Measurements from ENCODE around the gene EPB41.
"Not testable (repeated sequence)": the region's sequence is repeated elsewhere in the genome, so short reads cannot be mapped to it uniquely, and the experiment has no call there.

The EPB41 gene

DNA sequence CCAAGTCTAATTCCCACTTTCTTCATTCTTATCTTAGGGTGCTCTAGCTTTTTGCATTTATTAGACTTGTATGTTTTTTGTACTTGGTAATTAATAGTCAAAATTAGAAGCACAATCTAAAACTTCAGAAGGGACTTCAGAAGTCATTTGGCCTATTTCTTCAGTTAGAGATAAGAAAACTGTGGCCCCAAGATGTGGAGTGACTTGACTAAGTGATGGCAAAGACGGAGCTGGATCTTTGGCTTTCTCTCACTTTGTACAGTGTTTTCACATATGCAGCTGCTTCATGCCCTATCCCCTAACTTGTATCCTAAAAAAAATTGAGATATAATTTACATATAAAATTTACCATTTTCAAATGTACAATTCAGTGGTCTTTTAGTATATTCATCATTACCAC is 21.7 kb downstream of the EPB41 start:
- TF ChIP-seq, protein P1, sequence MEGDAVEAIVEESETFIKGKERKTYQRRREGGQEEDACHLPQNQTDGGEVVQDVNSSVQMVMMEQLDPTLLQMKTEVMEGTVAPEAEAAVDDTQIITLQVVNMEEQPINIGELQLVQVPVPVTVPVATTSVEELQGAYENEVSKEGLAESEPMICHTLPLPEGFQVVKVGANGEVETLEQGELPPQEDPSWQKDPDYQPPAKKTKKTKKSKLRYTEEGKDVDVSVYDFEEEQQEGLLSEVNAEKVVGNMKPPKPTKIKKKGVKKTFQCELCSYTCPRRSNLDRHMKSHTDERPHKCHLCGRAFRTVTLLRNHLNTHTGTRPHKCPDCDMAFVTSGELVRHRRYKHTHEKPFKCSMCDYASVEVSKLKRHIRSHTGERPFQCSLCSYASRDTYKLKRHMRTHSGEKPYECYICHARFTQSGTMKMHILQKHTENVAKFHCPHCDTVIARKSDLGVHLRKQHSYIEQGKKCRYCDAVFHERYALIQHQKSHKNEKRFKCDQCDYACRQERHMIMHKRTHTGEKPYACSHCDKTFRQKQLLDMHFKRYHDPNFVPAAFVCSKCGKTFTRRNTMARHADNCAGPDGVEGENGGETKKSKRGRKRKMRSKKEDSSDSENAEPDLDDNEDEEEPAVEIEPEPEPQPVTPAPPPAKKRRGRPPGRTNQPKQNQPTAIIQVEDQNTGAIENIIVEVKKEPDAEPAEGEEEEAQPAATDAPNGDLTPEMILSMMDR (IDR thresholded peaks at IDR 0.05): no peak
- Histone ChIP-seq H3K27me3 (no peaks in the 10 kb centered on the region), H3K36me3 (no peaks in the 10 kb centered on the region), H3K9me3 (no peaks in the 10 kb centered on the region), H3K27ac (peak overlapping the region; percentile 6), H3K4me1 (ENCODE audit: control insufficient read depth in 1 of 2, insufficient read depth in 1 of 2, low read depth in 1 of 2, low read length in 1 of 2) (no peaks in the 10 kb centered on the region), H3K4me3 (ENCODE audit: low read depth in 1 of 2, low read length in 1 of 2) (no peak overlapping the region)

DNA sequence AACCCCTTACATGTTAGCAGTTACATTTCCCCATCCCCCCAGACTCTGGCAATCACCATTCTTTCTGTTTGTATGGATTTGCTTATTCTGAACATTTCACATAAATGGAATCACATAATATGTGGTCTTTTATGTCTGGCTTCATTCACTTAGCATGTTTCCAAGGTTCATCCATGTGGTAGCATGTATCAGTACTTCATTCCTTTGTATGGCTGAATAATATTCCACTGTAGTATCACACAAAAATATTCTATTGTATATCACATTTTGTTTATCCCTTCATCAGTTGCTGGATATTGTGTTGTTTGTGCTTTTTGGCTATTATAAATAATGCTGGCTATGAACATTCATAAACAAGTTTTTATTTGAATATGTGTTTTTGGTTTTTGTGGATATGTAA is 22.2 kb downstream of the EPB41 start:
- Histone ChIP-seq H3K9me3 (no peaks in the 10 kb centered on the region), H3K27me3 (no peaks in the 10 kb centered on the region), H3K4me1 (ENCODE audit: control insufficient read depth in 1 of 2, insufficient read depth in 1 of 2, low read depth in 1 of 2, low read length in 1 of 2) (no peaks in the 10 kb centered on the region), H3K36me3 (no peaks in the 10 kb centered on the region), H3K4me3 (ENCODE audit: low read depth in 1 of 2, low read length in 1 of 2) (no peak overlapping the region), H3K27ac (no peak overlapping the region)
- TF ChIP-seq, protein P1 (IDR thresholded peaks at IDR 0.05): no peak

DNA sequence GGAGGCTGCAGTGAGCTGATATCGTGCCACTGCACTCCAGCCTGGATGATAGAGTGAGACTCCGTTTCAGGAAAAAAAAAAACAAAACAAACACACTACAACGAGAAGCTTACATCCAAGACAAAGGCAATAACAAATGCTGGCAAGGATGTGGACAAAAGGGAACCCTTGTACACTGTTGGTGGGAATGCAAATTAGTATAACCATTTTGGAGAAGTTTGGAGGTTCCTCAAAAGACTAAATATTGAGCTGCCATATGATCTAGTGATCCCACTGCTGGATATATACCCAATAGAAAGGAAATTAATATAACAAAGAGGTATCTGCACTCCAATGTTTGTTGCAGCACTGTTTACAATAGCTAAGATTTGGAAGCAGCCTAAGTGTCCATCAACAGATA is 29.2 kb downstream of the EPB41 start:
- H3K36me3 ChIP-seq; H3K27me3 ChIP-seq; H3K4me3 ChIP-seq (ENCODE audit: low read depth in 1 of 2, low read length in 1 of 2); H3K9me3 ChIP-seq: not testable (repeated sequence)
- peaks cover 7 to 17% of the 10 kb centered on the region in 2 experiments for H3K4me1 ChIP-seq (ENCODE audit: control insufficient read depth in 1 of 2, insufficient read depth in 1 of 2, low read depth in 1 of 2, low read length in 1 of 2)
- peak overlapping the region; percentile 53 for H3K27ac ChIP-seq

DNA sequence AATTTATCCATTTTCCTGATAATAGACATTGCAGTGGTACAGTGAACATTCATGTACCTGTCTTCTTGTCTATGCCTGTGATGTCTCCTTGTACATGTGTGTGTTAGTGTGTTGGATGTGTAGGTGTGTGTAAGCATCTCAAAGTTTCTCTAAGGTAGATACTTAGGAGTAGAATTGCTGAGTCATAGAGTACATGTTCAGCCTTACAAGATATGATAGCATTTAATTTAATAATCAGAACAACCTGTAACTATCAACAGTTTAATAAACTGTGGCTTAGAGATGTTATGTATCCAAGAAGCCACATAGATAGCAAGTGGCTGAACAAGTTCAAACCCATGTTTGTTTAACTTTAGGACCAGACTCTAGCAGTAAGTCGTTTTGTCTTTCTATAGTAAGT is 35.6 kb downstream of the EPB41 start:
- Histone ChIP-seq H3K4me1 (ENCODE audit: control insufficient read depth in 1 of 2, insufficient read depth in 1 of 2, low read depth in 1 of 2, low read length in 1 of 2) (peaks cover 4 to 10% of the 10 kb centered on the region in 2 experiments), H3K4me3 (ENCODE audit: low read depth in 1 of 2, low read length in 1 of 2) (no peak overlapping the region), H3K9me3 (no peaks in the 10 kb centered on the region), H3K27ac (peak overlapping the region; percentile 35), H3K27me3 (no peaks in the 10 kb centered on the region), H3K36me3 (no peaks in the 10 kb centered on the region)
- TF ChIP-seq, protein P1 (IDR thresholded peaks at IDR 0.05): no peak

DNA sequence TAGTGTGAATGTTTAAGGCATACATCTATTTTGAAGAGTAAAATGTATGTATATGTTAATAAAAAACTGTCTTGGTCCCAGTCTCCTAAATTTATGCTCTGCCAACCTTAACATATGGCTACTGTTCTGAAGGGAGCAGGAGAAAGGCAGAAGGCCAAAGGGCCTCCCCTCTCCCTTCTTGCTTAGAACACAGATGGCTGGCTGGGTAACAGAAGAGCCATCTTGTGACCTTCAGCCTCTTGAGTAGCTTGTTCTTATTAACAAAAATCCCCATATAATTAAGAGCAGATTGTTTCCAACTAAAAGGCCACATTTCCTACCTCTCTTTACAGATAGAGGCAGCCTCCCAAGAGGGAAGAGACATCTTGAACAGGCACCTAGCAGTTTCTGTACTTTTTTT is 36.1 kb downstream of the EPB41 start:
- Histone ChIP-seq H3K4me3 (ENCODE audit: low read depth in 1 of 2, low read length in 1 of 2) (no peak overlapping the region), H3K36me3 (no peaks in the 10 kb centered on the region), H3K27me3 (no peaks in the 10 kb centered on the region), H3K27ac (peak overlapping the region; percentile 35), H3K9me3 (no peaks in the 10 kb centered on the region), H3K4me1 (ENCODE audit: control insufficient read depth in 1 of 2, insufficient read depth in 1 of 2, low read depth in 1 of 2, low read length in 1 of 2) (peaks cover 4 to 10% of the 10 kb centered on the region in 2 experiments)
- TF ChIP-seq, protein P1 (IDR thresholded peaks at IDR 0.05): no peak

DNA sequence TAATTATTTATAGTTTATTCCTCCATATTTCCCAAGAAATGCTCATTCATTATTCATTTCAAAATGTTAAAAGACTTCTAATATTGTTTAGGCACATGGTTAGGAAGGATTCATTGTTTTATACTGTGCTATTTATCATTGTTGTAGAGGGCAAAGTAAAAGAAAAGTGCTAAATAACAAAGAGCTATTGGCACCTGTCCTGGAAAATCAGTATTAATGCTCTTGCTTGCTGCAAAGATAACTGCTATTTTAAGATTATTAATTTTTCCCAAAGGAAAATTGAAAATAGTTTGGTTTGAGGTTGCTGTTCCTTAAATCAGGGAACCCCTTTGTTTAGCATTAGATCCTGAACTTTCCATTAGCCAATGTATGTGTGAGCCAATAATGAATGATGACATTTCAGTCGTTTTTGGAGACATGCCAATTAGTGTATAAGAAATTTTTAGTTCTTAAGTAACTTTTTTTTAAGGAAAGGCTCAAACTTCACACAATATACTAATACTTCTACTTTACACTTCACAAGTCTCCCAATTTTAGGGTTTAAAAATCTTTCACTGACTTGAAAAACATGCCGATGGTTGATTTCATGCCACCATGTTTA is 39.9 kb downstream of the EPB41 start:
- H3K36me3 ChIP-seq: no peaks in the 10 kb centered on the region
- TF ChIP-seq, protein P1 (IDR thresholded peaks at IDR 0.05): no peak
- H3K4me3 ChIP-seq (ENCODE audit: low read depth in 1 of 2, low read length in 1 of 2): no peak overlapping the region
- peaks cover 4 to 10% of the 10 kb centered on the region in 2 experiments for H3K4me1 ChIP-seq (ENCODE audit: control insufficient read depth in 1 of 2, insufficient read depth in 1 of 2, low read depth in 1 of 2, low read length in 1 of 2)
- H3K27me3 ChIP-seq: no peaks in the 10 kb centered on the region
- H3K27ac ChIP-seq: no peak overlapping the region
- H3K9me3 ChIP-seq: no peaks in the 10 kb centered on the region

Measured in neutrophil (primary cell).